ENCODE data around the gene RHEX. TPM values are rescaled to one million over a fixed set of nuclear protein-coding genes. Genes with fewer than 3 reads are reported as not detected.
"Not testable (repeated sequence)": the region's sequence is repeated elsewhere in the genome, so short reads cannot be mapped to it uniquely, and the experiment has no call there.

RHEX gene
- total RNA-seq, 1 donor from 2014 or later: 11.3 TPM

- no peak for DNase-seq (ENCODE audit: low spot score)
Measured at GRCh38 chr1:206058927-206059292, 5.9 kb downstream of the RHEX start.

GRCh38 chr1:206059355-206059915, 6.5 kb downstream of the RHEX start:
- no peak for DNase-seq (ENCODE audit: low spot score)

- DNase-seq (ENCODE audit: low spot score): no peak
Measured at GRCh38 chr1:206060844-206061243, 7.9 kb downstream of the RHEX start.

- DNase-seq (ENCODE audit: low spot score): no peak
Measured at GRCh38 chr1:206062464-206062863, 9.5 kb downstream of the RHEX start.

- not testable (repeated sequence) for DNase-seq (ENCODE audit: low spot score)
Measured at GRCh38 chr1:206064001-206064400, 11.0 kb downstream of the RHEX start.

GRCh38 chr1:206064501-206064900, 11.5 kb downstream of the RHEX start:
- not testable (repeated sequence) for DNase-seq (ENCODE audit: low spot score)

GRCh38 chr1:206065547-206066145, 12.7 kb downstream of the RHEX start:
- DNase-seq (ENCODE audit: low spot score): no peak

- DNase-seq (ENCODE audit: low spot score): no peak
Measured at GRCh38 chr1:206066479-206067171, 13.7 kb downstream of the RHEX start.

- DNase-seq (ENCODE audit: low spot score): no peak
Measured at GRCh38 chr1:206067486-206068227, 14.7 kb downstream of the RHEX start.

GRCh38 chr1:206068314-206068713, 15.3 kb downstream of the RHEX start:
- no peak for DNase-seq (ENCODE audit: low spot score)

- DNase-seq (ENCODE audit: low spot score): no peak
Measured at GRCh38 chr1:206070627-206071304, 17.8 kb downstream of the RHEX start.

GRCh38 chr1:206074839-206075238, 21.9 kb downstream of the RHEX start:
- DNase-seq (ENCODE audit: low spot score): no peak

GRCh38 chr1:206075786-206076755, 23.1 kb downstream of the RHEX start:
- DNase-seq (ENCODE audit: low spot score): no peak

GRCh38 chr1:206079135-206079534, 26.2 kb downstream of the RHEX start:
- DNase-seq (ENCODE audit: low spot score): no peak

GRCh38 chr1:206080026-206080820, 27.2 kb downstream of the RHEX start:
- no peak for DNase-seq (ENCODE audit: low spot score)

- peak; percentile 58 for DNase-seq (ENCODE audit: low spot score)
Measured at GRCh38 chr1:206081856-206082255, 28.9 kb downstream of the RHEX start.

GRCh38 chr1:206082831-206083695, 30.1 kb downstream of the RHEX start:
- DNase-seq (ENCODE audit: low spot score): no peak

- DNase-seq (ENCODE audit: low spot score): no peak
Measured at GRCh38 chr1:206083750-206084149, 30.8 kb downstream of the RHEX start.

GRCh38 chr1:206087091-206087490, 34.1 kb downstream of the RHEX start:
- no peak for DNase-seq (ENCODE audit: low spot score)
